Fibroblast of mammary gland (primary cell): Measurements from ENCODE around the gene PODNL1.

Experiments used
- DNase-seq: peaks from one replicate; pipeline ENCODE4 v3.0.0-alpha.2; 2010; ENCODE audit warnings: low read depth
- H3K4me3 ChIP-seq: 2 replicates; pipeline ENCODE4 v1.5.1; 2011; ENCODE audit warnings: low read depth, mild to moderate bottlenecking, low read length, moderate library complexity; ENCODE audit not compliant: control insufficient read depth
- TF ChIP-seq, protein P1 (sequence below): conservative IDR thresholded peaks from 2 replicates; pipeline ENCODE4 v1.5.1; 2011; ENCODE audit warnings: low read depth, low read length, inconsistent platforms; ENCODE audit not compliant: control insufficient read depth, insufficient read depth

Gene PODNL1

DNA sequence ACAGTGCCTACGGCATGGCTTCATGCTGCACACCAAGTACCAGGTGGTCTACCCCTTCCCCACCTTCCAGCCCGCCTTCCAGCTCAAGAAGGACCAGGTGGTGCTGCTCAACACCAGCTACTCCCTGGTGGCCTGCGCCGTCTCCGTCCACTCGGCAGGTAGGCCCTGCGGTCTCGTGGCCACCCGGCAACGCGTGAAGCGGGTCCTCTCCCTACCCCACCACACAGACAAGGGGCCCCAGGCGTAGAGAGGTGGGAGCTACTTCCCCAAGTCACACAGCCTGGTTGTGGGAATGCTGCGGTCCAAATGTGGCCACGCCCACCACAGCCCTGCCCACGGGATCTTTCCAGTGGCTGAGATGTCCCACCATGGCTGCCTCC is 18.1 kb upstream of the PODNL1 start:
- no peak for DNase-seq
- no peak overlapping the region for H3K4me3 ChIP-seq
- TF ChIP-seq, protein P1, sequence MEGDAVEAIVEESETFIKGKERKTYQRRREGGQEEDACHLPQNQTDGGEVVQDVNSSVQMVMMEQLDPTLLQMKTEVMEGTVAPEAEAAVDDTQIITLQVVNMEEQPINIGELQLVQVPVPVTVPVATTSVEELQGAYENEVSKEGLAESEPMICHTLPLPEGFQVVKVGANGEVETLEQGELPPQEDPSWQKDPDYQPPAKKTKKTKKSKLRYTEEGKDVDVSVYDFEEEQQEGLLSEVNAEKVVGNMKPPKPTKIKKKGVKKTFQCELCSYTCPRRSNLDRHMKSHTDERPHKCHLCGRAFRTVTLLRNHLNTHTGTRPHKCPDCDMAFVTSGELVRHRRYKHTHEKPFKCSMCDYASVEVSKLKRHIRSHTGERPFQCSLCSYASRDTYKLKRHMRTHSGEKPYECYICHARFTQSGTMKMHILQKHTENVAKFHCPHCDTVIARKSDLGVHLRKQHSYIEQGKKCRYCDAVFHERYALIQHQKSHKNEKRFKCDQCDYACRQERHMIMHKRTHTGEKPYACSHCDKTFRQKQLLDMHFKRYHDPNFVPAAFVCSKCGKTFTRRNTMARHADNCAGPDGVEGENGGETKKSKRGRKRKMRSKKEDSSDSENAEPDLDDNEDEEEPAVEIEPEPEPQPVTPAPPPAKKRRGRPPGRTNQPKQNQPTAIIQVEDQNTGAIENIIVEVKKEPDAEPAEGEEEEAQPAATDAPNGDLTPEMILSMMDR: no peak

DNA sequence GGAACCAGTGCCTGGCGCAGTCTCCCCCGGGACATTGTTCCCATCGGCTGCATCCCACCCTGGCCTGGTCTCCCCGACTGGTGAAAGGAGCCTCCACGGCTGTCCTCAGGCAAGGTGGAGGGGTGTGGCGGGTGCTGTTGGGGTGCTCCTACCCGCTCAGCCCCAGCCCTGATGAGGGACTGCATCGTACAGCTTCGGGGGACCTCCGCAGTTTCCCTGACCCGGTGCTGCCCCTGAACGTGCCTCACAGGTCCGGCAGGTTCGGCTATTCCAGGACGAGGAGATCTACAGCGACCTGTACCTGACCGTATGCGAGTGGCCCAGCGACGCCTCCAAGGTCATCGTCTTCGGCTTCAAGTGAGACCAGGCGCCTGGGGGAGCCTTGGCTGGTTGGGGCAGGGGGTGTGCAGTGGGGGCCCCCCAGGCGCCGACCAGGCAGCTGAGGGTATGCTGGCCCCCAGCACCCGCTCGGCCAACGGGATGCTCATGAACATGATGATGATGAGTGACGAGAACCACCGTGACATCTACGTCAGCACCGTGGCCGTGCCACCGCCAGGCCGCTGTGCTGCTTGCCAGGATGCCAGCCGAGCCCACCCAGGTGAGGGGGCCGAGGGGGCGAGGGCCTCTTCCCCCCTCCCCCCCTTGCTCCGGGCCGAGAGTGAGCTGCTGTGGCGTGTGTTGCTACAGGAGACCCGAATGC is 17.6 kb upstream of the PODNL1 start:
- TF ChIP-seq, protein P1: no peak
- H3K4me3 ChIP-seq: no peak overlapping the region

DNA sequence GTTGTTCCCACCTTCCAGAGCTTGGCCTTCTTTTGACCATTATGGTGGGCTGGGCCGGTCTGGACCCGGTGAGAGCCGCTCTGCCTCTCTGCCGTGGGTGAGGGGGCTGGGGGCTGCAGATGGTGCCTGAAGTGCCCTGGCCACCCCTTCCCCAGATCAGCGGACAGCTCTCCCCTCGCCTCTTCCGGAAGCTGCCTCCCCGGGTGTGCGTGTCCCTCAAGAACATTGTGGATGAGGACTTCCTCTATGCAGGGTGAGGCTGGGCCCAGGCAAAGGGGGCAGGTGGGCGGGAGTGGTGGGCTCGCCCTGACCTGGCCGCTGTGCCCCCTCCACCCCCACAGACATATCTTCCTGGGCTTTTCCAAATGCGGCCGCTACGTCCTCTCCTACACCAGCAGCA is 16.0 kb upstream of the PODNL1 start:
- TF ChIP-seq, protein P1: no peak
- H3K4me3 ChIP-seq: no peak overlapping the region
- DNase-seq: no peak

More for the DNA sequence above, 17.6 kb upstream of the PODNL1 start:
- no peak for DNase-seq

DNA sequence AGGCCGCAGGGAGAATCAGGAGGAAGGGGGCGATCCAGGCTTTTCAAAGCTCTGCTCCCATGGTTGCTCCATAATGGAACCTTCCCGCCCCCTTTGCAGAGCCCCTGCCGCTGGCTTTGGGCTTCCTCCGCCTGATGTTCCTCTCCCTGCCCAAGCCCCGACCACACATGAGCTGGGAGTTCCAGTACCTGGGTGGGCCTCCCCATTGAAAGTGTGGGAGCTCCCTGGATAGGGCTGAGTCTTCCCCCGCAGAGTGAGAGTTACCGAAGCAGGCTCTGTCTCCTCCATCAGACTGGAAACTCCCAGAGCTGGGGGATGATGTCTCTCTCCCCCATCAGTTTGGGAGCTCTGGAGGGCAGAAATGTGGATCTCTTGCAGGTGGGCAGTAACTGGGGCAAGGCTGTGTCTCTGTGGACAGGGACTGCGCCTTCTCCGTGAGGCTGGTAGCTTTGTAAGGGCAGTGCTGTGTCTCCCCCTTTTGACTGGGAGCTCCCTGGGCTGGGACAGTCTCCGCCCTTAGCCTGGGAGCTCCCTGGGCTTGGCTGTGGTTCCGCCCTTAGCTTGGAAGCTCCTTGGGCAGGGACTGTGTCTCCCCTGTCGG is 14.8 kb upstream of the PODNL1 start:
- TF ChIP-seq, protein P1: peak; percentile 18
- peak overlapping the region; percentile 80 for H3K4me3 ChIP-seq
- peak; percentile 63 for DNase-seq

DNA sequence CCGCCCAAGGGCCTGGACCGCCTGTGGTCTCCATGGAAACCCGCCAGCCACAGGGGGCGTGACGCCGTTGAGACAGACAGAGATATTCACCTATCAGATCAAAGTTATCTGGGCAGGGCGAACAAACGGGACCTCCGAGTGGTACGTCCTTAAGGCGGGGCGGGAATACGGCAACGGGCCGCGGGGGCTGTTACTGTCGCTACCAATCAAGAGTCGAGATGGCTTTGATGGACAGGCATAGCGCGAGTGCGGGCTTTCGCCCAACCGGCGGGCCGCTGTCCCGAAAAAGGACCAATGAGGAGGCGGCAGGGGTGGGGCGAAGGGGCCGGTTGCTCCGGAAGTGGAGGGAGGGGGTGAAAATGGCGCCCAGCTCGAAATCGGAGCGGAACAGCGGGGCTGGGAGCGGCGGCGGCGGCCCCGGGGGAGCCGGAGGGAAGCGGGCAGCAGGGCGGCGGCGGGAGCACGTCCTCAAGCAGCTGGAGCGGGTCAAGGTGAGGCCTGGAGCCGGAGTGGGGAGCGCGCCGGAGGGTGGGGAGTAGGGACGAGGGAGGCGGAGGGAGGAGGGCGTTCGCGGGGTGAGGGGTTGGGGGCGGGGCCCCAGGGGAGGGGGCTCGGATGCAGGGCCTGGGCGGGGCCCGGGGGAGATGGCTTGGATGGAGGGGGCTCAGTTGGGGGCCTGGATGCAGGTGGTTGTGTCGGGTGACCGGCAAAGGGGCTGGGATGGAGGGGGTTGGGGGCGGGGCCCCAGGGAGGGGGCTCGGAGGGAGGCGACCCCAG is 14.1 kb upstream of the PODNL1 start, which contains the start of gene DCAF15:
DCAF15 (plus strand) TSS at position 356 of the 777 bp plus-strand sequence; CDS start at position 360, 4 bp downstream.
- H3K4me3 ChIP-seq: peak within 1 kb of the TSS; percentile 80
- DNase-seq: peak; percentile 99
- TF ChIP-seq, protein P1: no peak

DNA sequence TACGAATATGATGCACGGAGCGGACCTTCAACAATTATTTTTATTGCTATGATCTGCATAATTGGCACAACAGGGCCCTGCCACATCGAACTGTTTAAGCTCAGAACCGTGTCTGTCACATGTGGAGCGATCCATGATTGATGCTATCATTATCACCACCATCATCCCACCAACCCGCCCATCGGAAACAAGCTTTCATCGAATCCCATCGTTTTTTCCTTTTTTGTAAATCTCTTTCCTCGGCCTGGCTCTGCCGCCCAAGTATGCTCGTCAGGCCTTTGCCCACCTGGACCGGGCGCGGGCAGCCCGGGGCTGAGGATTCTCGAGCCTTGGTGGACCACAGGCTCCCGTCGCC is 13.6 kb upstream of the PODNL1 start:
- no peak for DNase-seq
- H3K4me3 ChIP-seq: peak overlapping the region; percentile 48
- TF ChIP-seq, protein P1: no peak
